Ishikawa (cell line): ENCODE data around the gene USP53.

Experiments used
- CEBPB ChIP-seq: IDR thresholded peaks from 2 replicates; pipeline ENCODE4 v1.6.1; 2012
- CREB1 ChIP-seq: IDR thresholded peaks from 2 replicates; pipeline ENCODE4 v1.6.1; 2012; ENCODE audit warnings: low read depth
- EGR1 ChIP-seq: IDR thresholded peaks from 2 replicates; pipeline ENCODE4 v1.6.1; 2012
- EP300 ChIP-seq: IDR thresholded peaks from 2 replicates; pipeline ENCODE4 v1.6.1; 2012; ENCODE audit warnings: borderline replicate concordance
- FOXM1 ChIP-seq: IDR thresholded peaks from 2 replicates; pipeline ENCODE4 v1.6.1; 2012; ENCODE audit warnings: low read depth, borderline replicate concordance
- NFIC ChIP-seq: IDR thresholded peaks from 2 replicates; pipeline ENCODE4 v1.6.1; 2012
- RAD21 ChIP-seq: IDR thresholded peaks from 2 replicates; pipeline ENCODE4 v1.6.1; 2012; ENCODE audit warnings: low read depth
- TAF1 ChIP-seq: IDR thresholded peaks from 2 replicates; pipeline ENCODE4 v1.6.1; 2012; ENCODE audit warnings: low read depth, mild to moderate bottlenecking
- TCF12 ChIP-seq: IDR thresholded peaks from 2 replicates; pipeline ENCODE4 v1.6.1; 2012; ENCODE audit warnings: low read depth
- TEAD4 ChIP-seq: IDR thresholded peaks from 2 replicates; pipeline ENCODE4 v1.6.1; 2012
- YY1 ChIP-seq: IDR thresholded peaks from 2 replicates; pipeline ENCODE4 v1.6.1; 2012; ENCODE audit warnings: low read depth
- ZBTB7A ChIP-seq: IDR thresholded peaks from 2 replicates; pipeline ENCODE4 v1.6.1; 2012; ENCODE audit warnings: low read depth
- TF ChIP-seq, protein P1 (sequence below): IDR thresholded peaks from 2 replicates; pipeline ENCODE4 v1.6.1; 2012
- TF ChIP-seq, protein P2 (sequence below): IDR thresholded peaks from 2 replicates; pipeline ENCODE4 v1.6.1; 2012
- TF ChIP-seq, protein P3 (sequence below): IDR thresholded peaks from 2 replicates; pipeline ENCODE4 v1.6.1; 2012; ENCODE audit warnings: low read depth, mild to moderate bottlenecking

USP53 gene

DNA sequence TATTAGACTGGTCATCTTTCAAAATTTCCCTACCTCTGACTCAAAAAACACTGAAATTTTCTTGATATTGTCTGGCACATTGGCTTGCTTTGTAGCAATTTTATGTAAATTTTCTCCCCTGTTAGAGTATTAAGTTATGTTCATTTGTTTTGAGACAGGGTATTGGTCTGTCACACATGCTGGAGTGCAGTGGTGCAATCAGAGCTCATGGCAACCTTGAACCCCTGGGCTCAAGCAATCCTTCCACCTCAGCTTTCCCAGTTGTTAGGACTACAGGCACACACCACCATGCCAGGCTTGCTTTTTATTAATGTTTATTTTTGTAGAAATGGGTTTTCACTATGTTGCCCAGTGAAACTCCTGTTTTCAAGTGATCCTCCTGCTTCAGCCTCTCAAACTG is 91.9 kb downstream of the USP53 start:
- TF ChIP-seq TEAD4 (no peak), FOXM1 (no peak), EGR1 (no peak), TCF12 (no peak), CREB1 (no peak), RAD21 (no peak), ZBTB7A (no peak)
- TF ChIP-seq, protein P1, sequence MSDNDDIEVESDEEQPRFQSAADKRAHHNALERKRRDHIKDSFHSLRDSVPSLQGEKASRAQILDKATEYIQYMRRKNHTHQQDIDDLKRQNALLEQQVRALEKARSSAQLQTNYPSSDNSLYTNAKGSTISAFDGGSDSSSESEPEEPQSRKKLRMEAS, result no peak
- TF ChIP-seq, protein P2, sequence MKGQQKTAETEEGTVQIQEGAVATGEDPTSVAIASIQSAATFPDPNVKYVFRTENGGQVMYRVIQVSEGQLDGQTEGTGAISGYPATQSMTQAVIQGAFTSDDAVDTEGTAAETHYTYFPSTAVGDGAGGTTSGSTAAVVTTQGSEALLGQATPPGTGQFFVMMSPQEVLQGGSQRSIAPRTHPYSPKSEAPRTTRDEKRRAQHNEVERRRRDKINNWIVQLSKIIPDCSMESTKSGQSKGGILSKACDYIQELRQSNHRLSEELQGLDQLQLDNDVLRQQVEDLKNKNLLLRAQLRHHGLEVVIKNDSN, result no peak

DNA sequence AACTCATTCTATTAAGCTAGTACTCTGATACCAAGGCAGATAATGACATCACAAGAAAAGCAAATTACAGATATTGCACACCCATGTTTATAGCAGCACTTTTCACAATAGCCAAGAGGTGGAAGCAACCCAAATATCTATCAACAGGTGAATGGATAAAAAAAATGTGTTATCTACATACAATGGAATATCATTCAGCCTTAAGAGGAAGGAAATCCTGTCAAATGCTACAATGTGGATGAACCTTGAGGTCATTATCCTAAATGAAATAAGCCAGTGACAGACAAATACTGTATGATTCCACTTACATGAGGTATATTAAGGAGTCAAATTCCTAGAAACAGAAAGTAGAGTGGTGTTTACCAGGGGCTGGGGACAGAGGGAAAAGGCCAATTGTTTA is 95.1 kb downstream of the USP53 start:
- TF ChIP-seq ZBTB7A (no peak), TCF12 (no peak), NFIC (no peak), EP300 (no peak), EGR1 (no peak), TEAD4 (no peak), CEBPB (no peak), RAD21 (no peak), YY1 (no peak), CREB1 (no peak), TAF1 (no peak)
- TF ChIP-seq, protein P3, sequence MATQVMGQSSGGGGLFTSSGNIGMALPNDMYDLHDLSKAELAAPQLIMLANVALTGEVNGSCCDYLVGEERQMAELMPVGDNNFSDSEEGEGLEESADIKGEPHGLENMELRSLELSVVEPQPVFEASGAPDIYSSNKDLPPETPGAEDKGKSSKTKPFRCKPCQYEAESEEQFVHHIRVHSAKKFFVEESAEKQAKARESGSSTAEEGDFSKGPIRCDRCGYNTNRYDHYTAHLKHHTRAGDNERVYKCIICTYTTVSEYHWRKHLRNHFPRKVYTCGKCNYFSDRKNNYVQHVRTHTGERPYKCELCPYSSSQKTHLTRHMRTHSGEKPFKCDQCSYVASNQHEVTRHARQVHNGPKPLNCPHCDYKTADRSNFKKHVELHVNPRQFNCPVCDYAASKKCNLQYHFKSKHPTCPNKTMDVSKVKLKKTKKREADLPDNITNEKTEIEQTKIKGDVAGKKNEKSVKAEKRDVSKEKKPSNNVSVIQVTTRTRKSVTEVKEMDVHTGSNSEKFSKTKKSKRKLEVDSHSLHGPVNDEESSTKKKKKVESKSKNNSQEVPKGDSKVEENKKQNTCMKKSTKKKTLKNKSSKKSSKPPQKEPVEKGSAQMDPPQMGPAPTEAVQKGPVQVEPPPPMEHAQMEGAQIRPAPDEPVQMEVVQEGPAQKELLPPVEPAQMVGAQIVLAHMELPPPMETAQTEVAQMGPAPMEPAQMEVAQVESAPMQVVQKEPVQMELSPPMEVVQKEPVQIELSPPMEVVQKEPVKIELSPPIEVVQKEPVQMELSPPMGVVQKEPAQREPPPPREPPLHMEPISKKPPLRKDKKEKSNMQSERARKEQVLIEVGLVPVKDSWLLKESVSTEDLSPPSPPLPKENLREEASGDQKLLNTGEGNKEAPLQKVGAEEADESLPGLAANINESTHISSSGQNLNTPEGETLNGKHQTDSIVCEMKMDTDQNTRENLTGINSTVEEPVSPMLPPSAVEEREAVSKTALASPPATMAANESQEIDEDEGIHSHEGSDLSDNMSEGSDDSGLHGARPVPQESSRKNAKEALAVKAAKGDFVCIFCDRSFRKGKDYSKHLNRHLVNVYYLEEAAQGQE, result no peak
- TF ChIP-seq, protein P2, result no peak
- TF ChIP-seq, protein P1, result no peak

DNA sequence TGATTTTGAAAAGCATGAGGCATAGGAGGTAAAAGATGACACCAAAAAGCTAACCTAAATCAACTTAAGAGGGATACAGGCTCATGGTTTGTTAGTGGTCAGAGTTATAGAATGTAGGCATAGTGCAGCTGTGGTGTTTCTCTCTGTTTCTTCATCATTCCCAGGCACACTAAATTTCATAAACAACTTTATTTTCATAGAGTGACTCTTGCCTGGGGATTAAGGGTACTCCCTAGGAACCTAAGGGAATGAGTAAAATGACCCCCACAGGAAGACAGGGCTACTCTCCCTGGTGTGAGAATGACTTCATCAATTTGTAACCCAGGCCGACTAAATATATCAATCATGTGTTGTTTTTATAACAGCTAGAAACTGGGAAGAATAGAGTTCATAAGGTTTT is 98.3 kb downstream of the USP53 start:
- TF ChIP-seq EGR1 (no peak), TEAD4 (no peak), TAF1 (no peak)

DNA sequence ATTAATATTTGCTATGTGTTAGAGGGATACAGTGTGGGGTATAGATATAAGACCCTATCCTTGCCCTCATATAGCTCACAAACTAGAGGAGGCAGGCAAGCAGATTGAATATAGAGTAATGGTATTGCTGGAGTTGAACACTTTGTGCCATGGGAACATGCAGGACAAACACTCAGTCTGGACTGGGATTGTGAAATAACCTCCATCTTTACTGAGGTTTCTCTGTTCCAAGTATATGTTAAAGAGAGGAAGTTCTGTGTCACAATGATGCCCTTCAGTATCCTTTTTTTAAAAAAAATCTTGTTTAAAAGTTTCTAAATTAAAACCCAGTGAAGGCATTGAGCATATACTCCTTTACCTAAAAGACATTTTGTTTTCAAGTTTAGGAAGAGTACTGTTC is 100.7 kb downstream of the USP53 start:
- no peak for TF ChIP-seq YY1
- no peak for TF ChIP-seq TEAD4
- TF ChIP-seq, protein P1, result no peak
- no peak for TF ChIP-seq TCF12
- TF ChIP-seq EP300, result no peak
- TF ChIP-seq NFIC, result no peak
- TF ChIP-seq, protein P2, result no peak
- no peak for TF ChIP-seq RAD21
- TF ChIP-seq EGR1, result no peak
- TF ChIP-seq ZBTB7A, result no peak
- no peak for TF ChIP-seq TAF1
- no peak for TF ChIP-seq FOXM1

DNA sequence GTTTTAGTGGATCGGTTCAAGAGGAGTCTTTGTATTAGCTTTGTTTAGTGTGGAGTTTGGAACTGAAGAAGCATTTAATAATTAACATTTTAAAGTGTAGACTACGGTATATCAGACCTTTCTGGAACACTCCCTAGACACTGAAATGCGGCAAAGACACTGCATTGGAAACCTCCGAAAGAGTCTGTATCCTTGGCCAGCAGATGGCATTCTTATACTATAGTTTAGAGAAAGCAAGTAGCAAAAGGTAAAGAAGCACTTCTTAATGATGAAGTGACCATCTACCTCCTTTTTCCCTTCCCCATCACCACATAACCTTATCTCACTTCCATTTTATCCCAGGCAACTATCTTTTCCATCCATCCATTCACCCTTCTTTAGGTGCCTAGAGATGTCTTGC is 101.8 kb downstream of the USP53 start:
- no peak for TF ChIP-seq YY1
- TF ChIP-seq RAD21, result peak; percentile 68

DNA sequence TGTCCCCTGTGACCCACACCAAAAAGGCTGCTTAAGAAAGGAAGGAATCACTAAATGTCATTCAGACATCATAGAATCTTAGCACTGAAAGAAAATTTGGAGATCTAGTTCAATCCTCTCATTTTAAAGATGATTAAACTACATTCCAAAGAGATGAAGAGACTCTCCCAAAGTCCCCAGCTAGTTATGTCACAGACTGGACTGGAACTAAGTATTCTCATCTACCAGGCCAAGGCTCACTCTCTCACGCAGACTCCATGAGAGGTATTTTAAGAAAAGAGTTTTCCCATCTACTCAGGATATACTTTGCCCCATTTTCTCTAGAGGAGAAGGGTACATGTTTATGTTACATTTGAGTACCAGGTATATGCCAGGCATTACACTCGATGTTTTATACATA is 102.5 kb downstream of the USP53 start:
- TF ChIP-seq, protein P1, result no peak
- TF ChIP-seq CEBPB, result no peak
- TF ChIP-seq YY1, result no peak
- TF ChIP-seq TAF1, result no peak
- TF ChIP-seq TEAD4, result no peak
- no peak for TF ChIP-seq TCF12
- TF ChIP-seq FOXM1, result no peak
- TF ChIP-seq EP300, result no peak
- TF ChIP-seq, protein P2, result no peak
- no peak for TF ChIP-seq NFIC
- TF ChIP-seq ZBTB7A, result no peak
- TF ChIP-seq, protein P3, result no peak
- TF ChIP-seq CREB1, result no peak
- no peak for TF ChIP-seq RAD21
- no peak for TF ChIP-seq EGR1
